ENCODE data around the gene MAP2K3.

MAP2K3 gene

DNA sequence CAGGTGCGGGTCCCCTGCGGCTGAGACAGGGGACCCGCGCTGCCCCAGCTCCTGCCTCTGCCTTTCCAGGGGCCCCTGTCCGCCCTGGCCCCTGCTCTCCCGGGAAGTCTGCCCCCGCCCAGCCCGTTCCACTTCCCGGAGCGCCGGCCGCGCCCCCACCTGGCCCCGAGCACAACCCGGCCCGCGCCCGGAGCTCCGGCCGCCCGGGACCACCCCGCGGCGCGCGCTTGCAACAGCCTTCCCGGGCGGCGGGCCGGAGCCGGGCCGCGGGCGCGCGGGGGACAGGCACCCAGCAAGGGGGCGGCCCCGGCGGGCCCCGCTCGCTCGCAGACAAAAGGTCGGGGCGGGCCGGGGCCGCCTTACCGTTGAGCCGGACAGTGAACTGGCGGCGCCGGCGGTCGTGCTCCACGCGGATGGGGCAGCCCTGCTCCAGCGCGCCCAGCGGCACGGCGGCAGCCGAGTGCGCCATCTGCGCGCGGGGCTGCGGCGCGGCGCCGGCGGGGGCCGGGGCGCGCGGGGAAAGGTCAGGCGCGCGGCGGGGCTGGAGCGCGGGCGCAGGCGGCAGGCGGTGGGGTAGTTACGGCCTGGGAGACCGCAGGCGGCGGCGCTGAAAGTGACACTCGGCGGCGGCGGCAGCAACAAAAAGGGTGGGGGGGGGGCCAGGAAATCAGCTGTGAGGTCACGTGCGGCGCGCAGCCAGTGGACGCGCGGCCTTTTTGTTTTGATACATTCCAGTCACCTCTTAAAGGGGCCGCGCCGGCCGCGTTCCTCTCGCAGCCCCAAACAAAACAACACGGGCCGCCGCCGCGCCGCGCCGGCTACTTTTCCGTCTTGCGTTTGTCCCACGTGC lies 31.5 kb upstream of the MAP2K3 start, which contains the start of gene NATD1:
TSS of gene NATD1 (minus strand) at position 615 of the 850 bp plus-strand sequence. CDS start at position 469, 146 bp downstream.
- DNase-seq (ENCODE audit: low read depth) = peak; percentile 67

DNA sequence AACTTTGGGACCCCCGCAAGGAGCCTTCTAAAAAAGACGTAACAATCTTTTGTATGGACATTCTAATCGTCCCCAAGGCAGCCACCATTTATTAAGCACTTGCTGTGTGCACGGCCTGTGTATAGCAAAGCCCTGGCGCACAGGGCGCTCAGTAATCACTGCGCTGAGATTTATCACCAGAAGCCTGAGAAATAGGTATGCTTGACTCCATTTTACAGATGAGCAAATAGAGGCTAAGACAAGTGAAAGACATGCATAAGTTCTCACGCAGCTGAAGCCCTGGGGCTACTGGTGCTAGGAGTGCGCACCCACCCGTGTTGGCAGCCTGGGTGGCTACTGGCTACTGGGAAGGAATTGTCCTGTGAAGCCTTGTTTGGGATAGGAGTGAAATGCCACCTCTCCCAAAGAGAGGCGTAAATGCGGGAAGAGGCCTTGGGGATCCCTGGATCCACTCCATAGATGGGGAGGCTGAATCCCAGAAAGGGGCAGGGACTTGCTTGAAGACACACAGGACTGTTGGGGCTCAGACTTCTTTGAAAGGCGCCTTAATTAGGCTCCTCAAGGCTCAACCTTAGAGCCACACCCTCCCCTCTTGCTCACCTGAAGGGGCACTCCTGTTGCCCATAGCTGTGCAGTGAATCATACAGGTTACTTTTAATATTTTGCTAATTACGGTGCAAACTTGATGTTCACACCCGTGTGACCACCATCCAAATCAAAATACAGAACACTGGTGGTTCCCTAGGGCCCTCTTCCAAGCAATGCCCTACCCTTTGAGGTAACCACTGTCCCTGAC lies 30.7 kb upstream of the MAP2K3 start:
- DNase-seq (ENCODE audit: low read depth) = no peak

DNA sequence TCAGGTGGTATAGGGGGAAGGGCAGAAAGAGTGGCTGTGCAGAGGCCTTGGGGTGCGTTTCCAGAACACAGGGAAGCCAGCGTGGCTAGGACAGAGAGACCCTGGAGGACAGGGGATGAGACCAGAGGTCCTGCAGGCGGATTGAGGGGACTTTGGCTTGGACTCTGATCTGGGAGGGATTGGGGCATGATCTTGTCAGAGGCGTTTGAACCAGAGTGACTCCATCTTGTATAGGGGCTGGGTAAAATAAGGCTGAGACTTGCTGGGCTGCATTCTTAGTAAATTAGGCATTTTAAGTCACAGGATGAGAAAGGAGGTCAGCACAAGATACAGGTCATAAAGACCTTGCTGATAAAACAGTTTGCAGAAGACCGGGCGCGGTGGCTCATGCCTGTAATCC lies 25.9 kb upstream of the MAP2K3 start:
- no peak for DNase-seq (ENCODE audit: low read depth)

- no peak for DNase-seq (ENCODE audit: low read depth)
These were observed 22.1 kb upstream of the MAP2K3 start for GRCh38 chr17:21262259-21262993.

DNA sequence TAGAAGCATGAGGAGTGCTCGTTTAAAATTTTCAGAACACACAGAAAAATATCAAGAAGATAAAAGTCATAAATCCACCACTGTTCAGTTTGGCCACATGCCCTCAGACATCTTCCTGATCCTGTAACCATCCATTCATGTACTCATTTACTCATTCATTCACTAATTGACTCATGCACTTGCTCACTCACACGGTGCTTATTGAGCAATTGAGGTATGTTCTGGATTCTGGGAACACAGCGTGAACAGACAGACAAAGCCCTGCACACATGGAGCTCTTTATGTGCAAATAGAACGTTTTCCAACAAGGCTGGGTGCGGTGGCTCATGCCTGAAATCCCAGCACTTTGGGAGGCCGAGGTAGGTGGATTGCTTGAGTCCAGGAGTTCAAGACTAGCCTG lies 21.1 kb upstream of the MAP2K3 start:
- no peak for DNase-seq (ENCODE audit: low read depth)

- DNase-seq (ENCODE audit: low read depth) = no peak
These were observed 15.8 kb upstream of the MAP2K3 start for GRCh38 chr17:21268596-21269188.

GRCh38 chr17:21269394-21269793 lies 15.1 kb upstream of the MAP2K3 start:
- DNase-seq (ENCODE audit: low read depth) = no peak

- DNase-seq (ENCODE audit: low read depth) = no peak
These were observed 12.9 kb upstream of the MAP2K3 start for GRCh38 chr17:21271454-21272183.

- DNase-seq (ENCODE audit: low read depth) = no peak
These were observed 12.3 kb upstream of the MAP2K3 start for GRCh38 chr17:21272250-21272649.

DNA sequence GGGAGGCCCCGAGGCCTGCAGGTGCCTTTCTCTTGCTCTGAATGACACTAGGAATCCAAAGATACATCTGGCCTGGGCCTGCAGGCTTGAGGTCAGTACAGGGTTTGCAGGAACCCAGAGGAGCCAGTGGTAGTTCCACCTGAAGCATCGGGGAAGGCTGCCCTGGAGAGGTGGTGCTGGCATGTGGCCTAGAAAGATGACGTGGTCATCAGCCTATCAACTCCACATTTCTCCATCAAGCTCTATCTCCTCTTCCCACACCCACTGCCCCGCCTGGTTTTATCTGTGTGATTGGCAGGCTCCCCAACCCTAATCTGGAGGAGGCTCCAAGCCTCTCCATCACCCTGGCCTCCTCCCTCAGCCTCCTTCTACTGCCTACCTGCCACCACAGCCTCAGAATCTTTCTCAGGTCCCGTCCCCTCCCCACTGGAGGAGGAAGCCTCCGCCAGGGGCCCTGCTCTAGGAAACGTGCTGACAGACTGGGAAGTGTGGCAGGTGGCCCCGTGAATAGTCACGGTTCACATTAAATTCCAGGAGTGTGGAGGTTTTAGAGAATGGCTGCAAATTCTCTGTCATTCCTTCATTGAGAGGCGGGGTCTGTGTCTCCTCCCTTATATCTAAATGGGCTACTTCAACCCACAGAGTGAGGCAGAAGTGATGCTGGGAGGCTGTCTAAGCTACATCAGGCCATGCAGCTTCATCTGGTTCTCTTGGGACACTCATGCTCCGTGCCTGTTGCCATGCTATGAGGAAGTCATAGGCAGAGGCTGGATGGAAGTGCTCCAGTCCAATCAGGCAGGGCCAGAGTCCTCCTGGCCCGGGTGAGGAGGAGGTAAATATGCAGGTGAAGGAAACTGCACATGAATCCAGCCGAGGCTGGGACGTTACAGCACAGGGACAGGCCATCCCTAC lies 11.4 kb upstream of the MAP2K3 start:
- no peak for DNase-seq (ENCODE audit: low read depth)

DNA sequence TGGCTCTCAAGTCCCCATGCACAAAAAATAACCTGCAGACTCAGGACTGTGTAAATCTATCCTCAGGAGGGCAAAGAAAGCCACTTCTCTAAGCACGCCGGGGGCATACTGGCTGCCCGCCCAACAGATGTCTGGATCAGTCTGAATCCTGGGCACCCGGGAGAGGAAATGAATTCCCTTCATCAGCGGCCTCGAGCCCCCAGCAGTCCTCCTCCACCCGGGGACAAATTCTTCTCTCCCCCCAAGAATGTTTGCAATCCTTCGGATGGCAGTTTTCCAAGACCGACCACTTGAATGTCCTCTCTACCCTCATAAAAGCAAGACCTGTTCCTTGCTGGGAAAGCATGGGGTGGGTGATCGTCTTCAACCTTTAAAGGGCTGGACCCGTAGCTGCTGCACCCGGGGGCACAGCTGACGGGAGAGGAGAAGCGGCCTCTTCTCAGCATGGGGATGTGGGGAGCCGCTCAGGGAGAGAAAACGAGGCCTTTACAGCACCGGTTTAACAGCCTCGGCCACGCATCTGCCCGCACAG lies 9.4 kb upstream of the MAP2K3 start:
- DNase-seq (ENCODE audit: low read depth) = no peak

GRCh38 chr17:21275579-21276263 lies 8.8 kb upstream of the MAP2K3 start:
- DNase-seq (ENCODE audit: low read depth) = peak; percentile 91

- DNase-seq (ENCODE audit: low read depth) = no peak
These were observed 8.3 kb upstream of the MAP2K3 start for GRCh38 chr17:21276264-21276588.

- DNase-seq (ENCODE audit: low read depth) = no peak
These were observed 7.2 kb upstream of the MAP2K3 start for GRCh38 chr17:21277332-21277731.

DNA sequence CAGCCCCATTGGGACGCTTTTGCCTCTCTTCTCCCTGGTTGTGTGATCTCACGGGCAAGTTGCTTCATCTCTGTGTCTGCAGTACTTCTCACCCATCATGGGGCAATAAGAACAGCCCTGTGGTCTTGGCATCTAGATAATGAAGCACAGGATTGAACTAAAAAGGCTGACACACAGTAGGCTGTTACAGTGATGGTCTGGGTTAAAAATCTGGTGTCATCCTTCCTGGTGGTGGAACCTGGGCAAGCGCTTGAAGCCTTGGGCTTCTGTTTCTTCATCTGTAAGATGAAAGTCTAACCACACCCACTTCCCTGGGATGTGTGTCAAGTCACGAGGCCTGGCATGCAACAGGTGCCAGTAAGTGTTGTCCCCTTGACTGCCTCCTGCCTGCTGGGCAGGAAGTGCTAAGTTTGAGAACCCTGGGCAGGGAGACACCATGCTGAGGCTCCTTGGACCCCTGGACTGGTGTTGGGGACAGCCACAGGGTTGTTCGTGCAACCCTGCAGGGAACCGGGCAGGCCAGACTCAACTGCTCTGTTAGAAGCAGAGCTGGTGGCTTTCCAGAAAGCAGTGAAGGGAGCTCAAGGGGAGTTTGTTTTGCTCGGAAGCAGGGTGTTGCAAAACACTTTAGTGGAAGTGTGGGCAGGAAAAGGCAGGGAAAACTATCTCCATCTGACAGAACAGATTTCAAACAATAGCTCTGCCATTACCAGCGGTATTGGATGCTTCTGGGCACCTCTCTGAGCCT lies 5.9 kb upstream of the MAP2K3 start:
- no peak for DNase-seq (ENCODE audit: low read depth)

DNA sequence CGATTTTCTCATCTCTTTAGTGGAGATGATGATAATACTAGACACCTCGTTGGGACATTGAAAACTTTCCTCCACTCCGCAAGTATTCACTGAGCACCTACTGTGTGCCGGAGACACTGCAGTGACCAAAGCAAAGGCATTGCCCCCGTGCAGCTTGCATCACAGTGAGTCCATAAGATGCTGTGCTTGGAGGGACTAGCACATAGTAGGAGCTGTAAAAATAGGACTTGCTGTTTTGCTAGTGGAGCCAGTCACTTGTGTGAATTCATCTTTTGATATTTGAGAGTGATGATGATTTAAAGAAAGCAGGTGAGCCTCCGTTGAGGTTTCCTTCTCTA lies 5.3 kb upstream of the MAP2K3 start:
- no peak for DNase-seq (ENCODE audit: low read depth)

- no peak for DNase-seq (ENCODE audit: low read depth)
These were observed 4.9 kb upstream of the MAP2K3 start for GRCh38 chr17:21279582-21279981.

- DNase-seq (ENCODE audit: low read depth) = peak; percentile 90
These were observed 4.4 kb upstream of the MAP2K3 start for GRCh38 chr17:21280081-21280518.

DNA sequence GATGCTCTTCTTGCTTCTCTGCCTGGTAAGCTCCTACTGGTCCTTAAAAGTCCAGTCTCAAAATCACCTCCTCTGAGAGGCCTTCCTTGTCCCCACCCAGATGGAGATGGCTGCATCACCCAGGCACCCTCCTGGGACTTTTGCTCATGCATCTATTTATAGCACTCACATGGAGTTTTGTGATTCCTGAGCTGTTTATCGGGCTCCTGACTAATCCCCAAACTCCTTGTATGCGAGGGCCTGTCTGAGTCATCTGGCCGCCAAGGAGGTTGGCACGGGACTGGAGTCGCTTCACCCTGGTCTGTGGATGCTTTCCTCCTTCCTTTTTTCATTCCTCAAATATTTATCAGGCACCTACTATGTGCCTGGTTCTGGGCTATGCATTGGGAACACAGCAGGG lies 2.3 kb upstream of the MAP2K3 start:
- no peak for DNase-seq (ENCODE audit: low read depth)

Data from stimulated activated CD8-positive, alpha-beta memory T cell treated with anti-CD3 and anti-CD28 coated beads, Interleukin-12 subunit alpha, Interleukin-12 subunit beta, amount 100 ng/mL, for 1 hour (primary cell).